Measurements from ENCODE around the gene ZNF77. TPM values are rescaled to one million over a fixed set of nuclear protein-coding genes. Genes with fewer than 3 reads are reported as not detected.
"Not testable (repeated sequence)": the region's sequence is repeated elsewhere in the genome, so short reads cannot be mapped to it uniquely, and the experiment has no call there.

Gene ZNF77
- total and polyA plus RNA-seq, 2 experiments from 2014 or later = 2.6 to 4.7 TPM

GRCh38 chr19:2945575-2946184, 909 bp upstream of the ZNF77 start:
- no peak for TF ChIP-seq CTCF (IDR thresholded peaks at IDR 0.05; ENCODE audit: low read depth, low read length)
- no peaks in the 10 kb centered on the region for H3K27me3 ChIP-seq
- H3K9me3 ChIP-seq (ENCODE audit: low read depth) = no peaks in the 10 kb centered on the region
- H3K4me3 ChIP-seq = peak overlapping the region; percentile 67
- H3K36me3 ChIP-seq = no peaks in the 10 kb centered on the region
- no peak overlapping the region for H3K27ac ChIP-seq
- no peak for DNase-seq (ENCODE audit: low read depth in 1 of 2, low spot score in 1 of 2)
- no peaks in the 10 kb centered on the region for H3K4me1 ChIP-seq (ENCODE audit: low read depth)

GRCh38 chr19:2944403-2944774, 382 bp downstream of the ZNF77 start:
- no peak for TF ChIP-seq CTCF (IDR thresholded peaks at IDR 0.05; ENCODE audit: low read depth, low read length)
- Histone ChIP-seq H3K27me3 (no peaks in the 10 kb centered on the region), H3K4me1 (ENCODE audit: low read depth) (no peaks in the 10 kb centered on the region), H3K27ac (no peak overlapping the region), H3K36me3 (no peaks in the 10 kb centered on the region), H3K9me3 (ENCODE audit: low read depth) (no peaks in the 10 kb centered on the region), H3K4me3 (peak overlapping the region; percentile 67)
- DNase-seq (ENCODE audit: low read depth in 1 of 2, low spot score in 1 of 2) = no peak

GRCh38 chr19:2942928-2943640, 1.7 kb downstream of the ZNF77 start:
- no peak overlapping the region for H3K27ac ChIP-seq
- no peak for TF ChIP-seq CTCF (IDR thresholded peaks at IDR 0.05; ENCODE audit: low read depth, low read length)
- H3K9me3 ChIP-seq (ENCODE audit: low read depth) = no peaks in the 10 kb centered on the region
- peaks cover 4% of the 10 kb centered on the region for H3K36me3 ChIP-seq
- DNase-seq (ENCODE audit: low read depth in 1 of 2, low spot score in 1 of 2) = no peak
- no peak overlapping the region for H3K4me3 ChIP-seq
- no peaks in the 10 kb centered on the region for H3K4me1 ChIP-seq (ENCODE audit: low read depth)
- H3K27me3 ChIP-seq = no peaks in the 10 kb centered on the region

GRCh38 chr19:2935863-2936262, 8.9 kb downstream of the ZNF77 start:
- not testable (repeated sequence) for H3K4me1 ChIP-seq (ENCODE audit: low read depth); H3K4me3 ChIP-seq; H3K9me3 ChIP-seq (ENCODE audit: low read depth); DNase-seq (ENCODE audit: low read depth in 1 of 2, low spot score in 1 of 2); H3K27ac ChIP-seq; H3K27me3 ChIP-seq
- peaks cover 32% of the 10 kb centered on the region for H3K36me3 ChIP-seq

- H3K9me3 ChIP-seq (ENCODE audit: low read depth) = peaks cover 5% of the 10 kb centered on the region
- no peak overlapping the region for H3K27ac ChIP-seq
- no peak for TF ChIP-seq CTCF (IDR thresholded peaks at IDR 0.05; ENCODE audit: low read depth, low read length)
- H3K4me3 ChIP-seq = no peak overlapping the region
- DNase-seq (ENCODE audit: low read depth in 1 of 2, low spot score in 1 of 2) = no peak
- H3K4me1 ChIP-seq (ENCODE audit: low read depth) = no peaks in the 10 kb centered on the region
- H3K36me3 ChIP-seq = peaks cover 32% of the 10 kb centered on the region
- no peaks in the 10 kb centered on the region for H3K27me3 ChIP-seq
These were observed 11.3 kb downstream of the ZNF77 start for GRCh38 chr19:2933490-2933910.

- no peak for TF ChIP-seq CTCF (IDR thresholded peaks at IDR 0.05; ENCODE audit: low read depth, low read length)
- Histone ChIP-seq H3K27ac (no peak overlapping the region), H3K9me3 (ENCODE audit: low read depth) (no peaks in the 10 kb centered on the region), H3K27me3 (no peaks in the 10 kb centered on the region), H3K4me3 (no peak overlapping the region), H3K4me1 (ENCODE audit: low read depth) (no peaks in the 10 kb centered on the region), H3K36me3 (no peaks in the 10 kb centered on the region)
- no peak for DNase-seq (ENCODE audit: low read depth in 1 of 2, low spot score in 1 of 2)
These were observed 17.7 kb downstream of the ZNF77 start for GRCh38 chr19:2927032-2927430.

Data from cardiac muscle cell (in vitro differentiated cells and primary cell).